Tibial nerve (tissue), 4 donors: ENCODE measurements around the gene SHROOM2. TPM values are rescaled to one million over a fixed set of nuclear protein-coding genes. Genes with fewer than 3 reads are reported as not detected.

Experiments
- DNase-seq, 2 donors: peaks; one replicate each; pipeline ENCODE4 v3.0.0-alpha.2; 2019; ENCODE audit warnings: low spot score in 2 of 2
- H3K27ac ChIP-seq, 4 donors: fragments of 200-600 bp; sonication (generic) in 3 of 4; one replicate each; pipeline ENCODE4 v1.5.1; 2017 to 2019; ENCODE audit warnings: mild to moderate bottlenecking in 1 of 4
- H3K27me3 ChIP-seq, 2 donors: fragments of 200-600 bp; sonication (generic) in 1 of 2; one replicate each; pipeline versions ENCODE4 v1.5.1 to v1.6.0; 2017 to 2019
- H3K36me3 ChIP-seq, 3 donors: fragments of 200-600 bp; sonication (generic); one replicate each; pipeline ENCODE4 v1.5.1; 2018 to 2019
- H3K4me1 ChIP-seq, 4 donors: fragments of 200-600 bp; sonication (generic) in 3 of 4; one replicate each; pipeline ENCODE4 v1.5.1; 2017 to 2019
- H3K4me3 ChIP-seq, 4 donors: fragments of 200-600 bp; sonication (generic) in 3 of 4; one replicate each; pipeline ENCODE4 v1.5.1; 2017 to 2019; ENCODE audit warnings: mild to moderate bottlenecking in 1 of 4, moderate library complexity in 1 of 4
- H3K9me3 ChIP-seq, 4 donors: fragments of 200-600 bp; sonication (generic) in 3 of 4; one replicate each; pipeline ENCODE4 v1.5.1; 2017 to 2019
- EP300 ChIP-seq, 2 donors: sonication (generic); formaldehyde crosslinking; IDR thresholded peaks; one replicate each; pipeline ENCODE4 v1.6.1; 2017; ENCODE audit warnings: antibody characterized with exemption in 2 of 2, mild to moderate bottlenecking in 1 of 2
- POLR2A ChIP-seq, 2 donors: fragments of 450-650 bp; IDR thresholded peaks; one replicate each; pipeline ENCODE4 v1.6.1; 2017; ENCODE audit warnings: antibody characterized with exemption in 2 of 2, mild to moderate bottlenecking in 2 of 2, moderate library complexity in 2 of 2
- WGBS, 2 donors: methylation state at CpG; one replicate each; pipeline ENCODE4 v1.1.5; 2018; 5-methylcytosine and 5-hydroxymethylcytosine counted together
- total RNA-seq, 4 donors: library from RNA; depleted of rRNA; stranded (reverse); fragments of >200 nt; gene quantifications; one replicate each; pipeline ENCODE4 v1.1.0, GENCODE V29; 2016
- TF ChIP-seq, protein P1 (sequence below), 5 experiments: fragments of 200-600 bp in 3 of 5; fragments of 450-650 bp in 2 of 5; sonication (generic) in 3 of 5; IDR thresholded peaks; one replicate each; pipeline ENCODE4 v1.5.1; 2016 to 2019; ENCODE audit warnings: antibody characterized with exemption in 5 of 5, mild to moderate bottlenecking in 3 of 5, moderate library complexity in 2 of 5

The SHROOM2 gene
- total RNA-seq, 4 donors from 2014 or later, result 2.7 to 5.0 (median 3.6) TPM

DNA sequence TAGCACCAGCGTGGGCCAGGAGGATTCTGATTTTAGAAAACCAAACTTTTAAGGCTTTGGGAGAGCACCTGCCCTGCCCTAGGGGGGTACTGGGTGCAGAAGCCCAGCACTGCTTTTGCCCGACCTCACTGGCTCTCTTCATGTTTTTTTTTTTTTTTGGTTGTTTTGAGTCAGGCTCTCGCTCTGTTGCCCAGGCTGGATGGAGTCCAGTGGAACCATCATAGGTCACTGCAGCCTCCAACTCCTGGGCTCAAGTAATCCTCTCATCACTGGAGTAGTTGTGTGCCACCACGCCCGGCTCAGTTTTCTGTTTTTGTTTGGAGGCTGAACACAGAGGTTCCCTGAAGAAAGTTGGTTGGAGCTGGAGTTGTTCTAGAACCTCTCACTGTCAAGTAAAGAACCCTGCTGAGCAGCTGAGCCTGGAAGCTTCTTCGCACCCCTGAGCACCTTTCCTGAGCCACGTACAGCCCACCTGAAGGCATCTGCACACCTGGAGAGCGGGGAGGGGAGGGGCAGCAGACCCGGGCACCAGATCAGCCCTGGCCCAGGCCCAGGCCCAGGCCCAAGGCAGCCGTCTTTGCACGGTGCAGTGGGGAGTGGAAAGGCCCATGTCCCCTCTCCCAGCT is 49.5 kb downstream of the SHROOM2 start:
- no peaks in the 10 kb centered on the region for H3K27me3 ChIP-seq
- WGBS, 2 donors, result 71 to 73% methylated on average over 5 to 11 of the region's 11 CpGs
- H3K27ac ChIP-seq, result no peak overlapping the region
- no peak for DNase-seq
- H3K36me3 ChIP-seq, result no peaks in the 10 kb centered on the region
- H3K4me3 ChIP-seq, result no peak overlapping the region
- no peaks in the 10 kb centered on the region for H3K9me3 ChIP-seq
- TF ChIP-seq EP300 (IDR thresholded peaks at IDR 0.05) (no peak), POLR2A (IDR thresholded peaks at IDR 0.05) (no peak)
- TF ChIP-seq, protein P1, sequence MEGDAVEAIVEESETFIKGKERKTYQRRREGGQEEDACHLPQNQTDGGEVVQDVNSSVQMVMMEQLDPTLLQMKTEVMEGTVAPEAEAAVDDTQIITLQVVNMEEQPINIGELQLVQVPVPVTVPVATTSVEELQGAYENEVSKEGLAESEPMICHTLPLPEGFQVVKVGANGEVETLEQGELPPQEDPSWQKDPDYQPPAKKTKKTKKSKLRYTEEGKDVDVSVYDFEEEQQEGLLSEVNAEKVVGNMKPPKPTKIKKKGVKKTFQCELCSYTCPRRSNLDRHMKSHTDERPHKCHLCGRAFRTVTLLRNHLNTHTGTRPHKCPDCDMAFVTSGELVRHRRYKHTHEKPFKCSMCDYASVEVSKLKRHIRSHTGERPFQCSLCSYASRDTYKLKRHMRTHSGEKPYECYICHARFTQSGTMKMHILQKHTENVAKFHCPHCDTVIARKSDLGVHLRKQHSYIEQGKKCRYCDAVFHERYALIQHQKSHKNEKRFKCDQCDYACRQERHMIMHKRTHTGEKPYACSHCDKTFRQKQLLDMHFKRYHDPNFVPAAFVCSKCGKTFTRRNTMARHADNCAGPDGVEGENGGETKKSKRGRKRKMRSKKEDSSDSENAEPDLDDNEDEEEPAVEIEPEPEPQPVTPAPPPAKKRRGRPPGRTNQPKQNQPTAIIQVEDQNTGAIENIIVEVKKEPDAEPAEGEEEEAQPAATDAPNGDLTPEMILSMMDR (IDR thresholded peaks at IDR 0.05), result no peak
- H3K4me1 ChIP-seq, result no peaks in the 10 kb centered on the region

DNA sequence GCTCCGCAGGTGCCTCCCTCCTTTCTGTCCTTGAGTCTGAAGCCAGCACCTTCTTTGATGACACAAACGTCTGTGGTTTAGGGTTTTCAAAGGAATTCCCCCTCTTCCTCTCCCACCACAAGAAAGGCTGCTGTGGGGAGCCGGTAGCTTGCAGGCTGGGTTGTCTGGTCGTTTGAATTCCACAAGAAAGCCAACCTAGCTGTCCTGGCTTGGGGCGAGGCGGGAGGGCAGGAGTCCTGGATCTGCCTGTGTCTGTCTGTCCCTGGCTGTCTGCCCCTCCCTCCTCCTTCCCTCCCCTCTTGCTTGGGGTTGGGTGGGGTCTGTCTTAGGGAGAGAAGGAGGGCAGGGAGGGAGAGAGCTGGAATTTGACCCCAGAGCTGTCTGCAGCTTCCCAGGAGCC is 56.3 kb downstream of the SHROOM2 start:
- WGBS, 2 donors, result 44 to 73% methylated on average over 2 to 6 of the region's 6 CpGs
- no peak for DNase-seq

DNA sequence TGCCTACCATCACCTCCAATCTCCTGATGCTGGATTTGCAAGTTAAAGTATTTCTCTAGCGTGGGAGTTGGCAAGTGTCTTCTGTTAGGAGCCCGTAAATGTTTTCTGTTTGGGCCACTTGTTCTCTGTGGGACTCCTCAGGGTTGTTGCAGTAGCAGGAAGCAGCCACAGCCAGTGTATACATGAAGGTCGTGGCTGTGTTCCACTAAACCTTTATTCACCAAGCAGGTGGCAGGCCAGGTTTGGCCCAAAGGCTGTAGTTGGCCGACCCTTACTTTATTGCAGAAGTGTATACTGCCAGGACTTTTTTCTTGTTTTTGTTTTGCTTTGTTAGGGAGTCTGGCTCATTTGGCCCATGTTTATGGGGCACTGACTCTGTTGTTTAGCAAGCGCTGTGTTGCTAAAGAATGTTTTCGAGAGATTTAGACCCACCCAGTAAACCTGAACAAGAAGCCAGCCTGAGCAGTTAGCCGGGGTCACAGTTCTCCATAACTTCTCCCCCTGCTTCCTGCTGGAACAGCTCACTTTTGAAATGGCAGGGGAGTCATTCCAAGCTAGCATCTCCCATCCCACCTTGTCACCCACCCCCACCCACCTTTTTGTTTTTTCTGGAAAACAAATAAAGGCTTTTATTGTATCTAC is 58.8 kb downstream of the SHROOM2 start:
- no peaks in the 10 kb centered on the region for H3K27me3 ChIP-seq
- 68 to 69% methylated on average over 7 of the region's 7 CpGs for WGBS, 2 donors
- H3K9me3 ChIP-seq, result no peaks in the 10 kb centered on the region
- TF ChIP-seq, protein P1 (IDR thresholded peaks at IDR 0.05), result no peak
- no peak for TF ChIP-seq POLR2A (IDR thresholded peaks at IDR 0.05)
- no peak for TF ChIP-seq EP300 (IDR thresholded peaks at IDR 0.05)
- no peak overlapping the region for H3K4me3 ChIP-seq
- H3K4me1 ChIP-seq, result no peaks in the 10 kb centered on the region
- H3K27ac ChIP-seq, result no peak overlapping the region
- no peak for DNase-seq
- no peaks in the 10 kb centered on the region for H3K36me3 ChIP-seq

More for the DNA sequence above, 56.3 kb downstream of the SHROOM2 start:
- Histone ChIP-seq H3K4me1 (no peaks in the 10 kb centered on the region), H3K27me3 (no peaks in the 10 kb centered on the region), H3K27ac (no peak overlapping the region), H3K36me3 (no peaks in the 10 kb centered on the region), H3K9me3 (no peaks in the 10 kb centered on the region), H3K4me3 (no peak overlapping the region)
- TF ChIP-seq EP300 (IDR thresholded peaks at IDR 0.05) (no peak), POLR2A (IDR thresholded peaks at IDR 0.05) (no peak)
- TF ChIP-seq, protein P1 (IDR thresholded peaks at IDR 0.05), result no peak

DNA sequence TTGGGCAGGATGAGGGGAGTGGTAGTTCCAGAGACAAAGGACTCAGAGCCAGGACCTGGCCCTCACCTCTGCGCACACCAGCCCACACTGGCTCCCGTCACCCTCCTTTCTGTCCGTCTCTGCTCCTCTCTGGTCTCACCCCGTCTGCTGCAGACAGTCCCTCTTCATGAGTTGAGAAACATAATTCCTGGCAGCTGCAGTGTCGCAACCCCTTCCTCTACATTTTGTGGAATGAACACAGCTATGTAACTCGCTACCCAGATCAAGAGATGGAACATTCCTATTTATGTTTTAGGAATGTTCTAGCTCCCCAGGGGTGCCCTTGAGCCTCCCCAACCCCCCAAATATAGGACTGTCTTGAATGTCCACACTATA is 59.3 kb downstream of the SHROOM2 start:
- Histone ChIP-seq H3K36me3 (no peaks in the 10 kb centered on the region), H3K4me3 (no peak overlapping the region), H3K27me3 (no peaks in the 10 kb centered on the region), H3K4me1 (no peaks in the 10 kb centered on the region), H3K9me3 (no peaks in the 10 kb centered on the region), H3K27ac (no peak overlapping the region)
- no peak for DNase-seq
- TF ChIP-seq POLR2A (IDR thresholded peaks at IDR 0.05), result no peak
- TF ChIP-seq, protein P1 (IDR thresholded peaks at IDR 0.05), result no peak
- TF ChIP-seq EP300 (IDR thresholded peaks at IDR 0.05), result no peak
- WGBS, 2 donors, result 57 to 60% methylated on average over 6 of the region's 6 CpGs

DNA sequence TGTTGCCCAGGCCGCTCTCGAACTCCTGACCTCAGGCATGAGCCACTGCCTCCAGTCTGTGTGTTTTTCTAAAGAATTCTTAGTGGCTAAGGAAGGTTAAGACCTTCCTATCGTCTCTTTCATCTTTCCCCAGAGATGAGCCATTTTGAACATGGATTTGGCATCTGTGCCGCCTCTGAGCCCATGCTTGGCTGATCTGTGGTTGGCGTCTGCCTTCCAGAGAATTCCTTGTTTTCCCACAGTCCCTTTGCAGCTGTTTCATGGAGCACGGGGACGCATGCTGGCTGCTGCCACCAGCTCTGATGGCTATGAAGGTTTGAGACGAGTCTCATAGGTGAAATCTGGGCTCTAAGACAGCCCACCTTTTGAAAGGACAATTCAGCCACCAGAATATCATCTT is 60.4 kb downstream of the SHROOM2 start:
- Histone ChIP-seq H3K27me3 (no peaks in the 10 kb centered on the region), H3K27ac (no peak overlapping the region), H3K9me3 (no peaks in the 10 kb centered on the region), H3K4me1 (no peaks in the 10 kb centered on the region), H3K4me3 (no peak overlapping the region), H3K36me3 (no peaks in the 10 kb centered on the region)
- 84 to 95% methylated on average over 8 of the region's 8 CpGs for WGBS, 2 donors
- DNase-seq, result no peak
- TF ChIP-seq, protein P1 (IDR thresholded peaks at IDR 0.05), result no peak
- TF ChIP-seq POLR2A (IDR thresholded peaks at IDR 0.05) (no peak), EP300 (IDR thresholded peaks at IDR 0.05) (no peak)
